ENCODE measurements around the gene TMEM116. TPM values are rescaled to one million over a fixed set of nuclear protein-coding genes. Genes with fewer than 3 reads are reported as not detected.
"Not testable (repeated sequence)": the region's sequence is repeated elsewhere in the genome, so short reads cannot be mapped to it uniquely, and the experiment has no call there.

Gene TMEM116
- total and polyA plus RNA-seq, 8 donors = 2.5 to 7.3 (median 4.2) TPM

DNA sequence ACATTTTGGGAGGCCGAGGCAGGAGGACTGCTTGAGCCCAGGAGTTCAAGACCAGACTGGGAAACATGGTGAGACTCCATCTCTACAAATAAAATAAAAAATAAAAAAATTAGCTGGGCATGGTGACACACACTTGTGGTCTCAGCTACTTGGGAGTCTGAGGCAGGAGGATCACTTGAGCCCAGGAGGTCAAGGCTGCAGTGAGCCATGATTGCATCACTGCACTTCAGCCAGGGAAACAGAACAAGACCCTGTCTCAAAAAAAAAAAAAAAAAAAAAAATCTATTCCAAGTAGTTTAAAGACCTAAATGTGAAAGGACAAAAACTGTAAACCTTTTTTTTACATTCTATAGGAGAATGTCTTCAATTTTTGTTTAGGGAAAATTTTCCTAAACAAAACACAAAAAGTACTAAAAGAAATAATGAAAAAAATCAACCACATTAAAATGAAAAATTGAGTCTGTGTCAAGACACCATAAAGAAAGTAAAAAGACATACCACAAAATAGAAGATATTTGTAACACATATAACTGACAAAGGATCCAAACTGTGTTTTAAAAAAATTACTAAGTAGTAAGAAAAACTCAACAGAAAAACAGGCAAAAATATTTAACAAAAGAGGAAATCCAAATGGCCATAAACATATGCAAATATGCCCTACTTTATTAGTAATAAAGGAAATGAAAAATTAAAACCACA lies 17.0 kb downstream of the TMEM116 start:
- TF ChIP-seq, protein P1, sequence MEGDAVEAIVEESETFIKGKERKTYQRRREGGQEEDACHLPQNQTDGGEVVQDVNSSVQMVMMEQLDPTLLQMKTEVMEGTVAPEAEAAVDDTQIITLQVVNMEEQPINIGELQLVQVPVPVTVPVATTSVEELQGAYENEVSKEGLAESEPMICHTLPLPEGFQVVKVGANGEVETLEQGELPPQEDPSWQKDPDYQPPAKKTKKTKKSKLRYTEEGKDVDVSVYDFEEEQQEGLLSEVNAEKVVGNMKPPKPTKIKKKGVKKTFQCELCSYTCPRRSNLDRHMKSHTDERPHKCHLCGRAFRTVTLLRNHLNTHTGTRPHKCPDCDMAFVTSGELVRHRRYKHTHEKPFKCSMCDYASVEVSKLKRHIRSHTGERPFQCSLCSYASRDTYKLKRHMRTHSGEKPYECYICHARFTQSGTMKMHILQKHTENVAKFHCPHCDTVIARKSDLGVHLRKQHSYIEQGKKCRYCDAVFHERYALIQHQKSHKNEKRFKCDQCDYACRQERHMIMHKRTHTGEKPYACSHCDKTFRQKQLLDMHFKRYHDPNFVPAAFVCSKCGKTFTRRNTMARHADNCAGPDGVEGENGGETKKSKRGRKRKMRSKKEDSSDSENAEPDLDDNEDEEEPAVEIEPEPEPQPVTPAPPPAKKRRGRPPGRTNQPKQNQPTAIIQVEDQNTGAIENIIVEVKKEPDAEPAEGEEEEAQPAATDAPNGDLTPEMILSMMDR (IDR thresholded peaks at IDR 0.05) = no peak
- Histone ChIP-seq H3K27ac (no peak overlapping the region), H3K27me3 (no peaks in the 10 kb centered on the region), H3K4me3 (no peak overlapping the region), H3K36me3 (no peaks in the 10 kb centered on the region), H3K4me1 (no peaks in the 10 kb centered on the region), H3K9me3 (no peaks in the 10 kb centered on the region)
- FAIRE-seq = no peak
- no peak for DNase-seq
- intact Hi-C loops (cut with DNase I) = no loop called here
- ATAC-seq = no peak
- 98 to 100% methylated on average over 1 of the region's 1 CpG for WGBS, 2 donors

DNA sequence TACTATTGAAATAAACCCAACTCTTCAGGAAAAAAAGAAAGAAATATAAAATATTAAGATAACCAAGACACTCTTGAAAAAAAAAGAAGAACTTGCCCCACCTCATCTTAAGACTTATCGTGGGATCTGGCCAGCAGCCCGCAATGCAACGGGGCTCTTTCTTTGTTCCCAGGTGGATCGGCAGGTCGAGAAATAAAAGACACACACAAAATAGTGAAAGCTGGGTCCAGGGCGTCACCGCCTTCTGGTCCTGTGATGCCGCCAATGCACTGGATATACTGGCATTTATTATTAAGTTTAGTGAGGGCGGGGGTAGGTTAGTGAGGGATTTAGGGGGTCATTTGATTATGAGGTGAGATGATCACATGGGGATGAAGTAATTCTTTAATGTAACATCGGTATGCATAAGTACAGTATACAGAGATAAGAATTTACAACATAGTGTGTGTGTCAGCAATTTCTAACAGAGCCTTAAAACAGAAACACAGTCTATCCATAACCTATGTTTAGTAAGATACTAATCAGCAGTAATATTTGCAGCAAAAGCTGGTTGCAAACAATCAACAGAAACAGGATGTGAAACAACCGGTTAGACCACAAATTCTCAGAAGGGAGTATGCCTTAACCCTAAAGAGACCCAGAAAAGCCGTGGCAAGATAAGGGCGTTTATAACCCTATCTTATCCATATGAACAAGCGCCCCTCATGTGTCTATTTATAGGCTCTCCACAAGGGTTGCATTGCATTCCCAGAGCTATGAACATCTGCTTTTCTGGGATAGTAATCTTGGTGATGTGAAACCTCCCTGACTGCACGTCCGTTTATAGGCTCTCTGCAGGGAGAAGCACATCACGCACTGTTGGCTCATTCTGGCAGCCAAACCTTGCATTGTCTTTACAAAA lies 18.5 kb downstream of the TMEM116 start:
- DNase-seq; H3K27me3 ChIP-seq; ATAC-seq; H3K27ac ChIP-seq; H3K9me3 ChIP-seq; intact Hi-C loops (cut with DNase I); H3K36me3 ChIP-seq; H3K4me1 ChIP-seq; FAIRE-seq: not testable (repeated sequence)
- WGBS, 2 donors = 45% methylated on average over 17 of the region's 17 CpGs
- H3K4me3 ChIP-seq = peak overlapping the region in 1 of 4 donors; percentile 4

GRCh38 chr12:111993292-111994150 lies 19.4 kb downstream of the TMEM116 start:
- no peak overlapping the region for H3K27ac ChIP-seq
- H3K36me3 ChIP-seq = no peaks in the 10 kb centered on the region
- no peaks in the 10 kb centered on the region for H3K4me1 ChIP-seq
- WGBS, 2 donors = 75 to 79% methylated on average over 2 of the region's 2 CpGs
- H3K27me3 ChIP-seq = no peaks in the 10 kb centered on the region
- TF ChIP-seq, protein P1 (IDR thresholded peaks at IDR 0.05) = no peak
- peak overlapping the region in 1 of 4 donors; percentile 4 for H3K4me3 ChIP-seq
- intact Hi-C loops (cut with DNase I) = no loop called here
- ATAC-seq (no peak), FAIRE-seq (no peak), DNase-seq (no peak)
- no peaks in the 10 kb centered on the region for H3K9me3 ChIP-seq

DNA sequence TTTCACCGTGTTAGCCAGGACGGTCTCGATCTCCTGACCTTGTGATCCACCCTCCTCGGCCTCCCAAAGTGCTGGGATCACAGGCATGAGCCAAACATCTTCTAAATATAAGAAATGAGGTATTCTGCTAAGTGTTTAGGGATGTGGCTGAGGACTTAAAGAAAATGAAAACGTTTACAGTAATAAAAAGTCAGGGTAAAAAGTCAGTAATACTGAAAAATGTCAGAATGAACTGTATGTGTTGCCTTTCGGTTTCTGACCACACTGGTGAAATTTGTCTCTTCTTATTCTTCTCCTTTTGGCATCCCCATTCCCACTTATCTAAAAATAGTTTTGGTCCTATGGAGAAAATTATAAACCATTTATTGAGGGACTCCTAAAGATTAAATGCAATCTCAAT lies 20.5 kb downstream of the TMEM116 start:
- ATAC-seq (no peak), FAIRE-seq (no peak), DNase-seq (no peak)
- no peaks in the 10 kb centered on the region for H3K4me1 ChIP-seq
- no peaks in the 10 kb centered on the region for H3K9me3 ChIP-seq
- WGBS, 2 donors = 77 to 82% methylated on average over 6 of the region's 6 CpGs
- no peak overlapping the region for H3K27ac ChIP-seq
- no peaks in the 10 kb centered on the region for H3K27me3 ChIP-seq
- no peak overlapping the region for H3K4me3 ChIP-seq
- TF ChIP-seq, protein P1 (IDR thresholded peaks at IDR 0.05) = no peak
- intact Hi-C loops (cut with DNase I) = no loop called here
- no peaks in the 10 kb centered on the region for H3K36me3 ChIP-seq

DNA sequence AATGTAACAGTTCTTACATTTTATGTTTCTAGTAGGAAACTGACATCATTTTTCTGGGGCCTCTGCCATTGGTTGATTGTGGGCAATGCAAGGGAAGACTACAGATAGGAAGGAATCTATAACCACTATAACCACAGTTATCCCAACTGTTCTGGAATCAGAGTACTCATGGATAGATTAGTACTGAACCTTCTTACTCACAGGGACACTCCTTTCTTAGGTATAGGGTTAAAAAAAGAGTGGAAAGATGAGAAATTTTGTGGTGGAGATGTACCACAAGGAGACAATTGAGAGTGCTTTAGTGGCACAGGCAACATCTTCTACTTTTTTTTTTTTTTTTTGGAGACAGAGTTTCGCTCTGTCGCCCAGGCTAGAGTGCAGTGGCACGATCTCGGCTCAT lies 21.0 kb downstream of the TMEM116 start:
- H3K4me1 ChIP-seq = no peaks in the 10 kb centered on the region
- TF ChIP-seq, protein P1 (IDR thresholded peaks at IDR 0.05) = no peak
- ATAC-seq (no peak), DNase-seq (no peak), FAIRE-seq (no peak)
- 91 to 100% methylated on average over 4 of the region's 4 CpGs for WGBS, 2 donors
- H3K27me3 ChIP-seq = no peaks in the 10 kb centered on the region
- no peaks in the 10 kb centered on the region for H3K9me3 ChIP-seq
- H3K27ac ChIP-seq = no peak overlapping the region
- intact Hi-C loops (cut with DNase I) = no loop called here
- H3K36me3 ChIP-seq = no peaks in the 10 kb centered on the region
- no peak overlapping the region for H3K4me3 ChIP-seq

All from pancreas (tissue), 10 donors.